HCT116 (cell line): ENCODE data around the gene PCDHB16. TPM values are rescaled to one million over a fixed set of nuclear protein-coding genes. Genes with fewer than 3 reads are reported as not detected.
A peak's percentile ranks its signal among the peaks of the same experiment; 100 is the strongest.
"Not testable (repeated sequence)": the region's sequence is repeated elsewhere in the genome, so short reads cannot be mapped to it uniquely, and the experiment has no call there.

ENCODE experiments used
- ATAC-seq: fragments of 200-7000 bp; cut with Tn5 transposase; 2 replicates; pipeline ENCODE4 v1.9.1; 2020; ENCODE audit warnings: mild to moderate bottlenecking, moderate library complexity
- BruUV-seq: library from RNA; stranded (reverse); fragments of 400-500 nt; replicated peaks from 2 replicates; lab custom pipeline; 2021; lab: Mats Ljungman, UMichigan
- CTCF ChIA-PET: fragments of 300-600 bp; sonication (Branson Sonifier 250); formaldehyde crosslinking; loops from one replicate; lab custom pipeline; 2021; ENCODE audit warnings: antibody characterized with exemption; lab: Charles Lee
- POLR2A ChIA-PET: fragments of 300-600, 350-600 bp; sonication (Branson Sonifier 250); formaldehyde crosslinking; loops from one replicate; lab custom pipeline; 2021; ENCODE audit warnings: antibody characterized with exemption; lab: Charles Lee
- RAD21 ChIA-PET, 2 experiments: fragments of 300-600 bp; sonication (Branson Sonifier 250); formaldehyde crosslinking; loops; one replicate each; lab custom pipeline; 2023; ENCODE audit warnings: low total read pairs in 2 of 2; ENCODE audit not compliant: uncharacterized antibody in 2 of 2, unreplicated experiment in 2 of 2, low non-redundant PET in 1 of 2; lab: Charles Lee
- DNase-seq: peaks from one replicate; pipeline ENCODE4 v3.0.0-alpha.2; 2010; ENCODE audit warnings: low read depth, low spot score
- H2AFZ ChIP-seq: fragments of 200-600 bp; shearing (Covaris generic), sonication (generic); 2 replicates; pipeline ENCODE4 v1.6.1; 2017; ENCODE audit warnings: low read depth, mixed run types, mixed read lengths, antibody characterized with exemption, low read length; ENCODE audit not compliant: poor library complexity, severe bottlenecking
- H3K27ac ChIP-seq: 2 replicates; pipeline ENCODE4 v1.5.1; 2012; ENCODE audit warnings: low read depth, low read length
- H3K27me3 ChIP-seq: fragments of 200-600 bp; sonication (generic); 2 replicates; pipeline ENCODE4 v1.6.1; 2016; ENCODE audit warnings: mixed run types, low read length, mixed read lengths; ENCODE audit not compliant: insufficient read depth
- H3K36me3 ChIP-seq, 2 experiments: fragments of 200-500 bp in 1 of 2; fragments of 200-600 bp in 1 of 2; sonication (Bioruptor generic) in 1 of 2; sonication (generic) in 1 of 2; 2 replicates each; pipeline versions ENCODE4 v1.5.1 to v1.6.1; 2014 to 2016; ENCODE audit warnings: low read length in 2 of 2, inconsistent platforms in 1 of 2, mixed read lengths in 1 of 2, mixed run types in 1 of 2; ENCODE audit not compliant: insufficient read depth in 2 of 2, control insufficient read depth in 1 of 2
- H3K4me1 ChIP-seq, 2 experiments: fragments of 200-600 bp in 1 of 2; sonication (generic) in 1 of 2; 2 replicates each; pipeline versions ENCODE4 v1.5.1 to v1.6.1; 2012 to 2017; ENCODE audit warnings: low read length in 2 of 2, inconsistent platforms in 1 of 2, mild to moderate bottlenecking in 1 of 2, mixed read lengths in 1 of 2, mixed run types in 1 of 2, moderate library complexity in 1 of 2; ENCODE audit not compliant: insufficient read depth in 2 of 2, control insufficient read depth in 1 of 2
- H3K4me2 ChIP-seq: fragments of 200-600 bp; sonication (generic); 2 replicates; pipeline ENCODE4 v1.6.1; 2017; ENCODE audit warnings: mixed run types, low read length, mixed read lengths
- H3K4me3 ChIP-seq, 2 experiments: fragments of 200-600 bp in 1 of 2; sonication (generic) in 1 of 2; replicated peaks in 1 of 2; 2 replicates each; pipeline ENCODE4 v1.5.1; 2011 to 2016; ENCODE audit warnings: low read length in 2 of 2, control low read depth in 1 of 2, low read depth in 1 of 2, mild to moderate bottlenecking in 1 of 2, mixed read lengths in 1 of 2, mixed run types in 1 of 2
- H3K79me2 ChIP-seq: fragments of 200-600 bp; sonication (generic); 2 replicates; pipeline ENCODE4 v1.6.1; 2017; ENCODE audit warnings: mild to moderate bottlenecking, mixed run types, low read length, moderate library complexity, mixed read lengths; ENCODE audit not compliant: insufficient read depth
- H3K9ac ChIP-seq: fragments of 200-600 bp; sonication (generic); 2 replicates; pipeline ENCODE4 v1.6.1; 2016; ENCODE audit warnings: low read length, mixed read lengths
- H3K9me2 ChIP-seq: fragments of 200-600 bp; sonication (generic), shearing (Covaris generic); 2 replicates; pipeline ENCODE4 v1.6.1; 2017; ENCODE audit warnings: mixed run types, mild to moderate bottlenecking, moderate library complexity; ENCODE audit not compliant: insufficient read depth
- H3K9me3 ChIP-seq, 2 experiments: fragments of 200-500 bp in 1 of 2; fragments of 200-600 bp in 1 of 2; sonication (Bioruptor generic) in 1 of 2; sonication (generic) in 1 of 2; 2 replicates each; pipeline ENCODE4 v1.6.1; 2014 to 2017; ENCODE audit warnings: low read length in 2 of 2, mixed read lengths in 2 of 2, inconsistent platforms in 1 of 2, low read depth in 1 of 2, mild to moderate bottlenecking in 1 of 2, mixed run types in 1 of 2, moderate library complexity in 1 of 2; ENCODE audit not compliant: control insufficient read depth in 1 of 2, insufficient read depth in 1 of 2
- H4K20me1 ChIP-seq: fragments of 200-600 bp; sonication (generic), shearing (Covaris generic); 2 replicates; pipeline ENCODE4 v1.6.1; 2017; ENCODE audit warnings: mixed run types, mild to moderate bottlenecking, moderate library complexity; ENCODE audit not compliant: insufficient read depth
- RAD21 ChIP-seq: IDR thresholded peaks from 2 replicates; pipeline ENCODE4 v1.6.1; 2012; ENCODE audit warnings: low read depth, mild to moderate bottlenecking
- intact Hi-C: fragments of 100-400 bp; cut with micrococcal nuclease; formaldehyde crosslinking; loops from 2 replicates; pipeline ENCODE4 v1.10.0; 2022
- total RNA-seq: library from RNA; stranded (reverse); gene quantifications from one replicate; pipeline ENCODE4 v1.2.1, GENCODE V29; 2021; ENCODE audit not compliant: unreplicated experiment
- TF ChIP-seq, protein P1 (sequence below), 3 experiments: fragments of 200-600 bp in 1 of 3; sonication (generic) in 1 of 3; IDR thresholded peaks in 2 of 3; conservative IDR thresholded peaks in 1 of 3; 2 replicates each; pipeline ENCODE4 v1.5.1; 2012 to 2017; ENCODE audit warnings: low read depth in 2 of 3, low read length in 2 of 3, antibody characterized with exemption in 1 of 3, borderline replicate concordance in 1 of 3, control low read depth in 1 of 3, mild to moderate bottlenecking in 1 of 3, mixed read lengths in 1 of 3, mixed run types in 1 of 3, moderate library complexity in 1 of 3; ENCODE audit not compliant: insufficient read depth in 1 of 3
- TF ChIP-seq, protein P2 (sequence below): IDR thresholded peaks from 2 replicates; pipeline ENCODE4 v1.6.1; 2012

Gene PCDHB16
- total RNA-seq, 1 experiment from 2014 or later, result not detected

DNA sequence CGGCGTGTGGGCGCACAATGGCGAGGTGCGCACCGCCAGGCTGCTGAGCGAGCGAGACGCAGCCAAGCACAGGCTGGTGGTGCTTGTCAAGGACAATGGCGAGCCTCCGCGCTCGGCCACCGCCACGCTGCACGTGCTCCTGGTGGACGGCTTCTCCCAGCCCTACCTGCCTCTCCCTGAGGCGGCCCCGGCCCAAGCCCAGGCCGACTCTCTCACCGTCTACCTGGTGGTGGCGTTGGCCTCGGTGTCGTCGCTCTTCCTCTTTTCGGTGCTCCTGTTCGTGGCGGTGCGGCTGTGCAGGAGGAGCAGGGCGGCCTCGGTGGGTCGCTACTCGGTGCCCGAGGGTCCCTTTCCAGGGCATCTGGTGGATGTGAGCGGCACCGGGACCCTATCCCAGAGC lies 30.1 kb upstream of the PCDHB16 start:
- H3K9ac ChIP-seq, POLR2A ChIA-PET, H3K9me3 ChIP-seq, RAD21 ChIA-PET, BruUV-seq, ATAC-seq, H3K79me2 ChIP-seq, H3K27ac ChIP-seq, H3K4me3 ChIP-seq, H2AFZ ChIP-seq, H3K27me3 ChIP-seq, H4K20me1 ChIP-seq, intact Hi-C loops, H3K36me3 ChIP-seq, H3K9me2 ChIP-seq, CTCF ChIA-PET, H3K4me1 ChIP-seq, H3K4me2 ChIP-seq, DNase-seq: not testable (repeated sequence)

- intact Hi-C loops, result no loop called here
- DNase-seq (no peak), ATAC-seq (peak; percentile 40; the same call in 1 of the 2 replicates)
- POLR2A ChIA-PET, result no interaction called here
- Histone ChIP-seq H4K20me1 (no peaks in the 10 kb centered on the region), H3K27me3 (no peaks in the 10 kb centered on the region), H3K36me3 (no peaks in the 10 kb centered on the region), H3K27ac (no peak overlapping the region), H3K9ac (no peak overlapping the region), H3K4me1 (no peaks in the 10 kb centered on the region), H3K9me2 (no peaks in the 10 kb centered on the region), H3K9me3 (peaks cover 0 to 3% of the 10 kb centered on the region in 2 experiments; a peak in 1 of 4 replicates), H2AFZ (no peak overlapping the region), H3K79me2 (no peaks in the 10 kb centered on the region), H3K4me2 (no peak overlapping the region), H3K4me3 (no peak overlapping the region)
- RAD21 ChIA-PET, result no interaction called here
- CTCF ChIA-PET, result interaction anchor here (1.0 to 1.4 kb wide), 2 partner anchors 16 to 304 kb away, joined by 3 read pairs; no protein-coding TSS in a partner anchor
- TF ChIP-seq, protein P1, sequence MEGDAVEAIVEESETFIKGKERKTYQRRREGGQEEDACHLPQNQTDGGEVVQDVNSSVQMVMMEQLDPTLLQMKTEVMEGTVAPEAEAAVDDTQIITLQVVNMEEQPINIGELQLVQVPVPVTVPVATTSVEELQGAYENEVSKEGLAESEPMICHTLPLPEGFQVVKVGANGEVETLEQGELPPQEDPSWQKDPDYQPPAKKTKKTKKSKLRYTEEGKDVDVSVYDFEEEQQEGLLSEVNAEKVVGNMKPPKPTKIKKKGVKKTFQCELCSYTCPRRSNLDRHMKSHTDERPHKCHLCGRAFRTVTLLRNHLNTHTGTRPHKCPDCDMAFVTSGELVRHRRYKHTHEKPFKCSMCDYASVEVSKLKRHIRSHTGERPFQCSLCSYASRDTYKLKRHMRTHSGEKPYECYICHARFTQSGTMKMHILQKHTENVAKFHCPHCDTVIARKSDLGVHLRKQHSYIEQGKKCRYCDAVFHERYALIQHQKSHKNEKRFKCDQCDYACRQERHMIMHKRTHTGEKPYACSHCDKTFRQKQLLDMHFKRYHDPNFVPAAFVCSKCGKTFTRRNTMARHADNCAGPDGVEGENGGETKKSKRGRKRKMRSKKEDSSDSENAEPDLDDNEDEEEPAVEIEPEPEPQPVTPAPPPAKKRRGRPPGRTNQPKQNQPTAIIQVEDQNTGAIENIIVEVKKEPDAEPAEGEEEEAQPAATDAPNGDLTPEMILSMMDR (IDR thresholded peaks at IDR 0.05 in 2 of 3, conservative IDR thresholded peaks at IDR 0.05 in 1 of 3; ENCODE audit: borderline replicate concordance in 1 of 3, insufficient read depth in 1 of 3, low read depth in 2 of 3, low read length in 2 of 3), result peak in 2 of 3 experiments; percentile 28 to 40; a peak in 3 of 6 replicates
- TF ChIP-seq, protein P2, sequence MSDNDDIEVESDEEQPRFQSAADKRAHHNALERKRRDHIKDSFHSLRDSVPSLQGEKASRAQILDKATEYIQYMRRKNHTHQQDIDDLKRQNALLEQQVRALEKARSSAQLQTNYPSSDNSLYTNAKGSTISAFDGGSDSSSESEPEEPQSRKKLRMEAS, result no peak
- TF ChIP-seq RAD21, result peak; percentile 23; the same call in 1 of the 2 replicates
- BruUV-seq, result no TSS peak
Measured at GRCh38 chr5:141155540-141156374, 26.4 kb upstream of the PCDHB16 start.

GRCh38 chr5:141157356-141157755 lies 24.8 kb upstream of the PCDHB16 start:
- H3K4me1 ChIP-seq, POLR2A ChIA-PET, H3K4me2 ChIP-seq, RAD21 ChIA-PET, H3K9me2 ChIP-seq, BruUV-seq, H3K27ac ChIP-seq, CTCF ChIA-PET, H3K36me3 ChIP-seq, intact Hi-C loops, H2AFZ ChIP-seq, H3K9ac ChIP-seq, H4K20me1 ChIP-seq, DNase-seq, H3K9me3 ChIP-seq, H3K27me3 ChIP-seq, ATAC-seq, H3K4me3 ChIP-seq, H3K79me2 ChIP-seq: not testable (repeated sequence)
